Esophagus squamous epithelium (tissue), 5 donors: ENCODE measurements around the gene RNASE8. TPM values are rescaled to one million over a fixed set of nuclear protein-coding genes. Genes with fewer than 3 reads are reported as not detected.

Experiments
- DNase-seq: peaks from one replicate; lab custom pipeline; 2025; lab: John Stamatoyannopoulos, UW
- H3K27ac ChIP-seq, 4 donors: fragments of 200-600 bp; sonication (generic); one replicate each; pipeline ENCODE4 v1.5.1; 2016 to 2019; ENCODE audit warnings: mild to moderate bottlenecking in 1 of 4
- H3K27me3 ChIP-seq, 4 donors: fragments of 200-600 bp; sonication (generic); 1 replicate in 3 of 4; 2 replicates in 1 of 4; pipeline versions ENCODE4 v1.5.1 to v1.6.0; 2017 to 2021; ENCODE audit warnings: antibody characterized with exemption in 1 of 4
- H3K36me3 ChIP-seq, 3 donors: fragments of 200-600 bp; sonication (generic); one replicate each; pipeline ENCODE4 v1.5.1; 2016 to 2019
- H3K4me1 ChIP-seq, 3 donors: fragments of 200-600 bp; sonication (generic); one replicate each; pipeline ENCODE4 v1.5.1; 2017 to 2019
- H3K4me3 ChIP-seq, 4 donors: fragments of 200-600 bp; sonication (generic); 1 replicate in 3 of 4; 2 replicates in 1 of 4; pipeline ENCODE4 v1.5.1; 2016 to 2019; ENCODE audit warnings: mild to moderate bottlenecking in 2 of 4, moderate library complexity in 1 of 4
- H3K9me3 ChIP-seq, 3 donors: fragments of 200-600 bp; sonication (generic); one replicate each; pipeline ENCODE4 v1.5.1; 2016 to 2019
- CTCF ChIP-seq, 6 experiments: fragments of 450-650 bp in 4 of 6; fragments of 200-600 bp in 2 of 6; sonication (generic) in 2 of 6; IDR thresholded peaks; one replicate each; pipeline ENCODE4 v1.5.1; 2016 to 2019; ENCODE audit warnings: antibody characterized with exemption in 6 of 6, mild to moderate bottlenecking in 4 of 6, moderate library complexity in 4 of 6
- POLR2A ChIP-seq, 4 donors: fragments of 450-650 bp; IDR thresholded peaks; one replicate each; pipeline ENCODE4 v1.6.1; 2017; ENCODE audit warnings: antibody characterized with exemption in 4 of 4, mild to moderate bottlenecking in 4 of 4, moderate library complexity in 3 of 4
- WGBS, 2 donors: methylation state at CpG; one replicate each; pipeline ENCODE4 v1.1.5; 2018; 5-methylcytosine and 5-hydroxymethylcytosine counted together
- intact Hi-C: fragments of 100-400 bp; cut with DNase I; formaldehyde crosslinking; loops from one replicate; pipeline ENCODE4 v1.15.0; 2022
- total RNA-seq, 4 donors: library from RNA; depleted of rRNA; stranded (reverse); fragments of >200 nt; gene quantifications; one replicate each; pipeline ENCODE4 v1.1.0, GENCODE V29; 2016
- donor health status: DM: yes; HTN: yes; CAD: no.

The RNASE8 gene
- total RNA-seq, 4 donors from 2014 or later, result not detected

GRCh38 chr14:21043974-21044618, 13.5 kb upstream of the RNASE8 start:
- TF ChIP-seq POLR2A (IDR thresholded peaks at IDR 0.05) (no peak), CTCF (IDR thresholded peaks at IDR 0.05) (no peak)
- Histone ChIP-seq H3K4me3 (no peak overlapping the region), H3K27me3 (no peaks in the 10 kb centered on the region), H3K4me1 (peaks cover 17 to 55% (median 26%) of the 10 kb centered on the region in 3 donors), H3K9me3 (no peaks in the 10 kb centered on the region), H3K36me3 (no peaks in the 10 kb centered on the region), H3K27ac (peak overlapping the region in 2 of 4 donors; percentile 19 to 68)
- no peak for DNase-seq
- intact Hi-C loops, result no loop called here
- 49 to 58% methylated on average over 6 of the region's 6 CpGs for WGBS, 2 donors

GRCh38 chr14:21047378-21047781, 10.2 kb upstream of the RNASE8 start:
- 50 to 56% methylated on average over 2 of the region's 2 CpGs for WGBS, 2 donors
- Histone ChIP-seq H3K27me3 (no peaks in the 10 kb centered on the region), H3K4me1 (peaks cover 3 to 23% (median 12%) of the 10 kb centered on the region in 3 donors), H3K27ac (no peak overlapping the region), H3K36me3 (no peaks in the 10 kb centered on the region), H3K4me3 (no peak overlapping the region), H3K9me3 (no peaks in the 10 kb centered on the region)
- no peak for TF ChIP-seq POLR2A (IDR thresholded peaks at IDR 0.05)
- no peak for TF ChIP-seq CTCF (IDR thresholded peaks at IDR 0.05)
- intact Hi-C loops, result no loop called here
- DNase-seq, result no peak

- DNase-seq, result no peak
- H3K36me3 ChIP-seq, result no peaks in the 10 kb centered on the region
- H3K27me3 ChIP-seq, result no peaks in the 10 kb centered on the region
- no peak overlapping the region for H3K4me3 ChIP-seq
- TF ChIP-seq POLR2A (IDR thresholded peaks at IDR 0.05) (no peak), CTCF (IDR thresholded peaks at IDR 0.05) (no peak)
- intact Hi-C loops, result no loop called here
- WGBS, 2 donors, result 65 to 77% methylated on average over 2 of the region's 2 CpGs
- no peak overlapping the region for H3K27ac ChIP-seq
- H3K4me1 ChIP-seq, result peaks cover 0 to 10% (median 3%) of the 10 kb centered on the region in 3 donors
- H3K9me3 ChIP-seq, result no peaks in the 10 kb centered on the region
Observed at GRCh38 chr14:21048638-21049037, 9.0 kb upstream of the RNASE8 start.

GRCh38 chr14:21049271-21049673, 8.3 kb upstream of the RNASE8 start:
- Histone ChIP-seq H3K4me1 (peaks cover 0 to 4% (median 0%) of the 10 kb centered on the region in 3 donors), H3K4me3 (no peak overlapping the region), H3K36me3 (no peaks in the 10 kb centered on the region), H3K27ac (no peak overlapping the region), H3K27me3 (no peaks in the 10 kb centered on the region), H3K9me3 (no peaks in the 10 kb centered on the region)
- intact Hi-C loops, result no loop called here
- DNase-seq, result no peak
- 64 to 65% methylated on average over 3 of the region's 3 CpGs for WGBS, 2 donors
- TF ChIP-seq POLR2A (IDR thresholded peaks at IDR 0.05) (no peak), CTCF (IDR thresholded peaks at IDR 0.05) (no peak)

GRCh38 chr14:21050597-21050996, 7.0 kb upstream of the RNASE8 start:
- WGBS, 2 donors, result 69 to 73% methylated on average over 3 of the region's 3 CpGs
- H3K27ac ChIP-seq, result no peak overlapping the region
- intact Hi-C loops, result no loop called here
- H3K4me1 ChIP-seq, result no peaks in the 10 kb centered on the region
- H3K4me3 ChIP-seq, result no peak overlapping the region
- TF ChIP-seq CTCF (IDR thresholded peaks at IDR 0.05) (no peak), POLR2A (IDR thresholded peaks at IDR 0.05) (no peak)
- H3K9me3 ChIP-seq, result no peaks in the 10 kb centered on the region
- no peaks in the 10 kb centered on the region for H3K36me3 ChIP-seq
- no peaks in the 10 kb centered on the region for H3K27me3 ChIP-seq
- no peak for DNase-seq
